K562 (cell line): ENCODE data around the gene NOP14. TPM values are rescaled to one million over a fixed set of nuclear protein-coding genes. Genes with fewer than 3 reads are reported as not detected.

Experiments
- BCOR ChIP-seq: fragments of 450-650 bp; IDR thresholded peaks from 2 replicates; pipeline ENCODE4 v1.6.1; 2016
- CC2D1A ChIP-seq: fragments of 450-650 bp; IDR thresholded peaks from 2 replicates; pipeline ENCODE4 v1.6.1; 2017; ENCODE audit warnings: mild to moderate bottlenecking
- E2F3 ChIP-seq: fragments of 250-450 bp; sonication (Bioruptor Pico); IDR thresholded peaks from 2 replicates; pipeline ENCODE4 v1.4.0; 2020; ENCODE audit warnings: mild to moderate bottlenecking
- EP400 ChIP-seq: fragments of 450-650 bp; IDR thresholded peaks from 2 replicates; pipeline ENCODE4 v1.6.1; 2017; ENCODE audit warnings: antibody characterized with exemption, mild to moderate bottlenecking, moderate library complexity
- GATA2 ChIP-seq: sonication (generic); formaldehyde crosslinking; IDR thresholded peaks from 2 replicates; pipeline ENCODE4 v1.4.0; 2020; ENCODE audit warnings: mild to moderate bottlenecking, missing genetic modification reagents
- HDAC6 ChIP-seq: IDR thresholded peaks from 2 replicates; pipeline ENCODE4 v1.6.1; 2012; ENCODE audit warnings: low read depth, mild to moderate bottlenecking, control low read depth, inconsistent platforms, low read length, moderate library complexity
- HLTF ChIP-seq: fragments of 450-650 bp; IDR thresholded peaks from 2 replicates; pipeline ENCODE4 v1.6.1; 2016
- MCM5 ChIP-seq: fragments of 450-650 bp; IDR thresholded peaks from 2 replicates; pipeline ENCODE4 v1.6.1; 2016; ENCODE audit warnings: low read depth
- NELFE ChIP-seq: IDR thresholded peaks from 2 replicates; pipeline ENCODE4 v1.6.1; 2011; ENCODE audit warnings: mild to moderate bottlenecking; ENCODE audit not compliant: insufficient read depth, insufficient read length
- NONO ChIP-seq, 2 experiments: fragments of 200-400 bp in 1 of 2; fragments of 450-650 bp in 1 of 2; formaldehyde crosslinking in 1 of 2; IDR thresholded peaks; 2 replicates each; pipeline ENCODE4 v1.6.1; 2017; ENCODE audit warnings: low read depth in 2 of 2, mild to moderate bottlenecking in 2 of 2, moderate library complexity in 2 of 2, low read length in 1 of 2
- PTBP1 ChIP-seq: fragments of 200-400 bp; formaldehyde crosslinking; IDR thresholded peaks from 2 replicates; pipeline ENCODE4 v1.6.1; 2017; ENCODE audit warnings: low read depth, low read length
- RBBP5 ChIP-seq: fragments of 200-600 bp; sonication (generic); IDR thresholded peaks from 2 replicates; pipeline ENCODE4 v1.6.1; 2012; ENCODE audit warnings: borderline replicate concordance, mild to moderate bottlenecking, low read length, control low read depth, inconsistent platforms; ENCODE audit not compliant: insufficient read depth, poor library complexity, severe bottlenecking
- SIN3B ChIP-seq: fragments of 450-650 bp; IDR thresholded peaks from 2 replicates; pipeline ENCODE4 v1.6.1; 2017; ENCODE audit warnings: low read depth, mild to moderate bottlenecking, moderate library complexity
- SPI1 ChIP-seq: IDR thresholded peaks from 2 replicates; pipeline ENCODE4 v1.6.1; 2011; ENCODE audit warnings: low read depth, low read length, control low read depth, borderline replicate concordance
- TBP ChIP-seq: optimal IDR thresholded peaks from 2 replicates; pipeline ENCODE3; 2011; ENCODE audit warnings: low read depth, low read length, improper control_type of control experiment
- TEAD1 ChIP-seq, 2 experiments: fragments of 450-650 bp in 1 of 2; sonication (generic) in 1 of 2; formaldehyde crosslinking; IDR thresholded peaks; 2 replicates each; pipeline versions ENCODE4 v1.4.0 to v1.8.0; 2020 to 2022; ENCODE audit warnings: mild to moderate bottlenecking in 2 of 2, missing genetic modification reagents in 1 of 2
- ZNF175 ChIP-seq: fragments of 200-800 bp; sonication (Bioruptor generic); IDR thresholded peaks from 2 replicates; pipeline ENCODE4 v1.6.1; 2016; ENCODE audit warnings: low read depth, mild to moderate bottlenecking, missing genetic modification characterization, missing compliant biosample characterization
- ZNF778 ChIP-seq: fragments of 450-650 bp; formaldehyde crosslinking; IDR thresholded peaks from 2 replicates; pipeline ENCODE4 v1.4.0; 2020; ENCODE audit warnings: mild to moderate bottlenecking, moderate library complexity
- ZNF79 ChIP-seq: fragments of 250-450 bp; sonication (Bioruptor Pico); IDR thresholded peaks from 2 replicates; pipeline ENCODE4 v1.4.0; 2020; ENCODE audit warnings: low read depth, mild to moderate bottlenecking, moderate library complexity
- ZSCAN29 ChIP-seq: fragments of 450-650 bp; IDR thresholded peaks from 2 replicates; pipeline ENCODE4 v1.6.1; 2017
- ZZZ3 ChIP-seq: fragments of 450-650 bp; IDR thresholded peaks from 2 replicates; pipeline ENCODE4 v1.6.1; 2016; ENCODE audit warnings: antibody characterized with exemption, mild to moderate bottlenecking, moderate library complexity
- polyA plus RNA-seq, 8 experiments: library from polyadenylated mRNA; depleted of rRNA in 4 of 8; stranded (reverse) in 5 of 8; unstranded in 3 of 8; fragments of >200 nt; fragmentation: Nextera tagmentation in 2 of 8; fragmentation: Illumina TruSeq in 1 of 8; extraction: Ambion mirVana in 2 of 8; extraction: Trizol in 1 of 8; gene quantifications; 2 replicates each; pipeline versions ENCODE4 v1.2.1 to v1.2.3, GENCODE V29; 2011 to 2014; ENCODE audit warnings: inconsistent platforms in 1 of 8, missing spikeins in 1 of 8
- total RNA-seq, 7 experiments: library from RNA; depleted of rRNA in 6 of 7; stranded (reverse); fragments of >200 nt in 6 of 7; fragmentation: Illumina TruSeq in 2 of 7; extraction: Trizol in 2 of 7; gene quantifications; 2 replicates each; pipeline versions ENCODE4 v1.2.1 to v1.2.3, GENCODE V29; 2011 to 2021; ENCODE audit warnings: low replicate concordance in 1 of 7
- TF ChIP-seq, protein P1 (sequence below): fragments of 450-650 bp; formaldehyde crosslinking; IDR thresholded peaks from 2 replicates; pipeline ENCODE4 v1.4.0; 2022; ENCODE audit warnings: missing genetic modification characterization
- TF ChIP-seq, protein P2 (sequence below): fragments of 250-450 bp; sonication (Bioruptor Pico); IDR thresholded peaks from 2 replicates; pipeline ENCODE4 v1.5.0; 2021
- TF ChIP-seq, protein P3 (sequence below): fragments of 450-650 bp; IDR thresholded peaks from 2 replicates; pipeline ENCODE4 v1.6.1; 2016; ENCODE audit warnings: antibody characterized with exemption
- TF ChIP-seq, protein P4 (sequence below): fragments of 450-650 bp; formaldehyde crosslinking; IDR thresholded peaks from 2 replicates; pipeline ENCODE4 v1.4.0; 2020; ENCODE audit warnings: mild to moderate bottlenecking

Gene NOP14
- total and polyA plus RNA-seq, 9 of the 15 experiments (the other 6 are each of a cell fraction or from before 2014, with no cell fraction given), result 12.7 to 76.0 (median 50.9) TPM

DNA sequence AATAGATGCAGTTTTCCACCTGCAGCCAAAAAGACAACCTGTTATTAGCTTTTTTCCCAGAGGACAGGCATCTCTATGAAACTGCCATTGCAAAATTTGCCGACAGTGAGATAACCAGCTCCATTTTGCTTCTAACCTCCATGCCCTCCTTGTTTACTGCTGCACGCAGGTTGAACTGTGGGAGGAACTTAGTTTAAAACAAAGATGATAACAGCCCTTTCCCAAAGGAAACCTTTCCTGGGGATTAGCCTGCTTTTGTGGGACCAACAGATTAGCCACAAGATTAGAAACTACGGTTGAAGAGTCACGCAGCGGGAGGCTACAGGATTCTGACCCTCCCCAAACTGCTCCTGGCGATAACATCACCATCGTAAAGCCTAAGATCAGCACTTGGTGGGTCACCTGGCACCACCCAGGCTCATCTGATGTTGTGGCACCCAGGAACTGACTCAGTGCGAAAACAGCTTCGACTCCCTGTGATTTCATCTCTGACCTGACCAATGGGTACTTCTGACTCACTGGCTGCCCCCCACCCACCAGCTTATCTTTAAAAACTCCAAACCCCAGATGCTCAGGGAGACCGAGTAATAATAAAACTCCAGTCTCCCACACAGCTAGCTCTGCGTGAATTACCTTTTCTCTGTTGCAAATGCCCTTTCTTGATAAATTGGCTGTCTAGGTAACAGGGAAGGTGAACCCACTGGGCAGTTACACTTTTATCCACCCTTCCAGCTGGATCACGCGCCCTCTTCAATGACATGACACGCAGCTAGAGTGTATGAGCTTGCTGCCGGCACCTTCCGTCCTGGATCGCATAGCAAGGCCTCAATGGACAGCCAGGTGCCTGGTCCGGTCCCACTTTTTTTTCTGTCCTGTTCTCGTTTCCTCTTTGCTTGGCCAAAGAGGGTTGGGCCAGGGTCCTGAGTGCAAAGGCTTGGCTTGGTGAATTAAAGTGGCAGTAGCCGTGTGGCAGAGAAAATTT is 27.2 kb downstream of the NOP14 start (continued):
- TF ChIP-seq NONO (IDR thresholded peaks at IDR 0.05; ENCODE audit: low read depth in 2 of 2, low read length in 1 of 2) (no peak), ZNF778 (CRISPR knock-in tag) (no peak), E2F3 (CRISPR knock-in tag) (no peak), TBP (peak; percentile 15), ZSCAN29 (no peak), SIN3B (no peak), ZNF79 (CRISPR knock-in tag) (no peak), GATA2 (CRISPR knock-in tag) (peak; percentile 59), NELFE (no peak), MCM5 (no peak), ZZZ3 (no peak), HDAC6 (no peak), BCOR (no peak), TEAD1 (CRISPR knock-in tag; IDR thresholded peaks at IDR 0.05) (no peak), ZNF175 (no peak), EP400 (no peak), CC2D1A (no peak), PTBP1 (no peak; the same call in 1 of the 2 replicates), RBBP5 (no peak), HLTF (no peak), SPI1 (no peak)
- TF ChIP-seq, protein P1, sequence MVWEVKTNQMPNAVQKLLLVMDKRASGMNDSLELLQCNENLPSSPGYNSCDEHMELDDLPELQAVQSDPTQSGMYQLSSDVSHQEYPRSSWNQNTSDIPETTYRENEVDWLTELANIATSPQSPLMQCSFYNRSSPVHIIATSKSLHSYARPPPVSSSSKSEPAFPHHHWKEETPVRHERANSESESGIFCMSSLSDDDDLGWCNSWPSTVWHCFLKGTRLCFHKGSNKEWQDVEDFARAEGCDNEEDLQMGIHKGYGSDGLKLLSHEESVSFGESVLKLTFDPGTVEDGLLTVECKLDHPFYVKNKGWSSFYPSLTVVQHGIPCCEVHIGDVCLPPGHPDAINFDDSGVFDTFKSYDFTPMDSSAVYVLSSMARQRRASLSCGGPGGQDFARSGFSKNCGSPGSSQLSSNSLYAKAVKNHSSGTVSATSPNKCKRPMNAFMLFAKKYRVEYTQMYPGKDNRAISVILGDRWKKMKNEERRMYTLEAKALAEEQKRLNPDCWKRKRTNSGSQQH (CRISPR knock-in tag), result no peak
- TF ChIP-seq, protein P2, sequence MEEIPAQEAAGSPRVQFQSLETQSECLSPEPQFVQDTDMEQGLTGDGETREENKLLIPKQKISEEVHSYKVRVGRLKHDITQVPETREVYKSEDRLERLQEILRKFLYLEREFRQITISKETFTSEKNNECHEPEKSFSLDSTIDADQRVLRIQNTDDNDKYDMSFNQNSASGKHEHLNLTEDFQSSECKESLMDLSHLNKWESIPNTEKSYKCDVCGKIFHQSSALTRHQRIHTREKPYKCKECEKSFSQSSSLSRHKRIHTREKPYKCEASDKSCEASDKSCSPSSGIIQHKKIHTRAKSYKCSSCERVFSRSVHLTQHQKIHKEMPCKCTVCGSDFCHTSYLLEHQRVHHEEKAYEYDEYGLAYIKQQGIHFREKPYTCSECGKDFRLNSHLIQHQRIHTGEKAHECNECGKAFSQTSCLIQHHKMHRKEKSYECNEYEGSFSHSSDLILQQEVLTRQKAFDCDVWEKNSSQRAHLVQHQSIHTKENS (CRISPR knock-in tag), result no peak
- TF ChIP-seq, protein P3, sequence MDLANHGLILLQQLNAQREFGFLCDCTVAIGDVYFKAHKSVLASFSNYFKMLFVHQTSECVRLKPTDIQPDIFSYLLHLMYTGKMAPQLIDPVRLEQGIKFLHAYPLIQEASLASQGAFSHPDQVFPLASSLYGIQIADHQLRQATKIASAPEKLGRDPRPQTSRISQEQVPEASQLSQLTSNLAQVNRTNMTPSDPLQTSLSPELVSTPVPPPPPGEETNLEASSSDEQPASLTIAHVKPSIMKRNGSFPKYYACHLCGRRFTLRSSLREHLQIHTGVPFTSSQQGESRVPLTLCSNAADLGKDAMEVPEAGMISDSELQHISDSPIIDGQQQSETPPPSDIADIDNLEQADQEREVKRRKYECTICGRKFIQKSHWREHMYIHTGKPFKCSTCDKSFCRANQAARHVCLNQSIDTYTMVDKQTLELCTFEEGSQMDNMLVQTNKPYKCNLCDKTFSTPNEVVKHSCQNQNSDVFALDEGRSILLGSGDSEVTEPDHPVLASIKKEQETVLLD, result peak; percentile 22; the same call in 1 of the 2 replicates
- TF ChIP-seq, protein P4, sequence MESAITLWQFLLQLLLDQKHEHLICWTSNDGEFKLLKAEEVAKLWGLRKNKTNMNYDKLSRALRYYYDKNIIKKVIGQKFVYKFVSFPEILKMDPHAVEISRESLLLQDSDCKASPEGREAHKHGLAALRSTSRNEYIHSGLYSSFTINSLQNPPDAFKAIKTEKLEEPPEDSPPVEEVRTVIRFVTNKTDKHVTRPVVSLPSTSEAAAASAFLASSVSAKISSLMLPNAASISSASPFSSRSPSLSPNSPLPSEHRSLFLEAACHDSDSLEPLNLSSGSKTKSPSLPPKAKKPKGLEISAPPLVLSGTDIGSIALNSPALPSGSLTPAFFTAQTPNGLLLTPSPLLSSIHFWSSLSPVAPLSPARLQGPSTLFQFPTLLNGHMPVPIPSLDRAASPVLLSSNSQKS, result no peak
